ENCODE measurements around the gene UBE2D4. TPM values are rescaled to one million over a fixed set of nuclear protein-coding genes. Genes with fewer than 3 reads are reported as not detected.
"Not testable (repeated sequence)": the region's sequence is repeated elsewhere in the genome, so short reads cannot be mapped to it uniquely, and the experiment has no call there.

The UBE2D4 gene
- total RNA-seq, 1 experiment from 2014 or later, result 11.8 TPM

DNA sequence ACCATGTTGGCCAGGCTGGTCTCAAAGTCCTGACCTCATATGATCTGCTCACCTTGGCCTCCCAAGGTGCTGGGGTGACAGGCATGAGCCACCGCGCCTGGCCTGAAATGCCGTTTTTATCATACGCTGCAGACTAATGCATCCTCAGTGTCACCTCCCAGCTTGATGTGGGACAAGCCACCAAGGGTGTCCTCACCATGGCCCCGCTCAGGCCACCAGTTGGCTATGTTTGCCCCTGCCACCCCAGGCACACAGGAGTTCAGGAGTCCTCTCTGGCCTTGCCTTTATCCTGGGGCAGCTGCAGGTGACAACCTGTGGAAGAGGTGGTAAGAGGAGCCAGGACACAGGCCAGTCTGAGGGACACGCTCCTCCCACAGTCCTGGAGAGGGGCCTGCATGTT lies 68.4 kb downstream of the UBE2D4 start:
- BruUV-seq (replicated peaks); H3K4me3 ChIP-seq (ENCODE audit: low read depth, low read length, poor library complexity, severe bottlenecking); H3K27ac ChIP-seq (ENCODE audit: low read depth, low read length, poor library complexity, severe bottlenecking); H3K27me3 ChIP-seq (replicated peaks; ENCODE audit: insufficient read depth, low read depth, low read length, poor library complexity); POLR2A ChIA-PET (ENCODE audit: low non-redundant PET); H3K36me3 ChIP-seq (ENCODE audit: insufficient read depth, low read length, poor library complexity, severe bottlenecking); intact Hi-C loops (cut with micrococcal nuclease; ENCODE audit: unreplicated experiment); DNase-seq (ENCODE audit: low spot score); H3K4me1 ChIP-seq (ENCODE audit: insufficient read depth, low read length, poor library complexity, severe bottlenecking); H3K9me3 ChIP-seq (ENCODE audit: low read depth, low read length, poor library complexity, severe bottlenecking); CTCF ChIA-PET: not testable (repeated sequence)

DNA sequence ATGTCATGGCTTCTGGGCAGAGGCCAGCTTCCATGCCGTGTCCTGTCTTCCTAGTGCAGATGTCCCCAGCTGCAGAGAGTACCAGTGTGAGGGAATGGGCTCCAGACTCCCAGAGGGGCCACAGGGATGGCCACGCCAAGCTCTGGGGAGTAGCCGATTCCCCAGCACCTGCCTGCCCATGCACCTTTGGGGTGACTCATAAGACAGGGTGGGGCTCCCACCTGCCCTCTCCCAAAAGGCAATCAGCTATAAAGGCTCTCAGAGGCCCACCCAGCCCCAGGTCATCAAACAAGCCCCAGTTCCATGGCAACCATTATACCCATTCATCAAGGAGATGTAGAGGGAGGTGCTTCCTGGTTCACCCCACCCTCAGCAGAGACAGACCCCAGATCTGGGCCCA lies 71.3 kb downstream of the UBE2D4 start, which contains the start of gene SPDYE1:
Gene SPDYE1 (plus strand): TSS at position 366 of the 400 bp plus-strand sequence. CDS start 2,053 bp downstream, outside the sequence.
- H3K27me3 ChIP-seq (replicated peaks; ENCODE audit: insufficient read depth, low read depth, low read length, poor library complexity); H3K4me3 ChIP-seq (ENCODE audit: low read depth, low read length, poor library complexity, severe bottlenecking); H3K4me1 ChIP-seq (ENCODE audit: insufficient read depth, low read length, poor library complexity, severe bottlenecking); H3K36me3 ChIP-seq (ENCODE audit: insufficient read depth, low read length, poor library complexity, severe bottlenecking); CTCF ChIA-PET; DNase-seq (ENCODE audit: low spot score); BruUV-seq (replicated peaks); POLR2A ChIA-PET (ENCODE audit: low non-redundant PET); H3K27ac ChIP-seq (ENCODE audit: low read depth, low read length, poor library complexity, severe bottlenecking); intact Hi-C loops (cut with micrococcal nuclease; ENCODE audit: unreplicated experiment); H3K9me3 ChIP-seq (ENCODE audit: low read depth, low read length, poor library complexity, severe bottlenecking): not testable (repeated sequence)

Other genes with a start within 250 kb of the UBE2D4 start
- 105 and 115 TPM in 2 replicates for gene COA1, start 196.9 kb upstream of the UBE2D4 start, total RNA-seq (2021)
- 20.6 and 27.4 TPM in 2 replicates for gene BLVRA, start 167.8 kb upstream of the UBE2D4 start, total RNA-seq (2021)
- gene MRPS24, start 56.9 kb upstream of the UBE2D4 start, total RNA-seq (2021), result 172 and 181 TPM in 2 replicates
- gene URGCP, start 19.8 kb upstream of the UBE2D4 start, total RNA-seq (2021), result 23.8 and 26.6 TPM in 2 replicates
- gene SPDYE1, start 71.5 kb downstream of the UBE2D4 start, total RNA-seq (2021), result not detected in 2 replicates
- 64.5 and 74.4 TPM in 2 replicates for gene DBNL, start 118.3 kb downstream of the UBE2D4 start, total RNA-seq (2021)
- not detected in 2 replicates for gene PGAM2, start 139.1 kb downstream of the UBE2D4 start, total RNA-seq (2021)
- gene POLM, start 156.1 kb downstream of the UBE2D4 start, total RNA-seq (2021), result 9.6 and 12.8 TPM in 2 replicates
- 30.1 and 31.8 TPM in 2 replicates for gene AEBP1, start 177.9 kb downstream of the UBE2D4 start, total RNA-seq (2021)
- 252 TPM in 2 replicates for gene POLD2, start 197.1 kb downstream of the UBE2D4 start, total RNA-seq (2021)
- gene MYL7, start 214.9 kb downstream of the UBE2D4 start, total RNA-seq (2021), result not detected in 2 replicates